Iris pigment epithelial cell (primary cell): Measurements from ENCODE around the gene ALG5.

Source experiments
- DNase-seq: peaks from one replicate; pipeline ENCODE4 v3.0.0-alpha.2; 2011; ENCODE audit warnings: low read depth

ALG5 gene

DNA sequence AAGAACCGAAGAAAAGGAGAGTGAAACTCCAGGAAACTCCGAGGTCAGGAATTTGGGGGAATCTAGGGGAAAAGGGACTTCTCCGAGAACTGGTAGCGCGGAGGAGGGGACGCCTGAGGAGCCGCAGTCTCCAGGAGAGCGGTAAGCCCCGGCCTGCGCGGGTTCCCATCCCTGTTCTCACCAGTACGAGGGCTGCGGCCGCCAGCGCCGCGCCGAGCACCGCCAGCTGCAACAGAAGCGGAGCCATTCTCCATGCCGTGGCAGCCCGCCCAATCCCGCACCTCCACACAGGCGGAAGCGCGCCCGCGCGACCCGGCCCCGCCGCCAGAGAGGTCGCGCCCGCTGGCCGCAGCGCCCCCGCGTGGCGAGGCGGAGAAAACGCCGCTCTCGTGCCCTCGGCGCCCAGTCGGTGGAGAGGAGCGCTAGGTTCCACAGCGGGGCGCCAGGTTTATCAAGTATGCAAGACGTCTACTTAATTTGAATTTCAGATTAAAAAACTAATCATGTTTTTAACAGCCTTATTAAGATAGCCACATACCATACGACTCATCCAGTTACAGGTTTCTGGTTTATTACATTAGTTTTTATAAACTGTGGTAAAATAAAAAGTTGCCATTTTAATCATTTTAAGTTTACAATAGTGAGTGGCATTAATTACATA is at the start of gene ALG5:
TSS of gene ALG5 (minus strand) at position 287 of the 661 bp plus-strand sequence. CDS start at position 247, 40 bp downstream.
- peak; percentile 84 for DNase-seq

DNA sequence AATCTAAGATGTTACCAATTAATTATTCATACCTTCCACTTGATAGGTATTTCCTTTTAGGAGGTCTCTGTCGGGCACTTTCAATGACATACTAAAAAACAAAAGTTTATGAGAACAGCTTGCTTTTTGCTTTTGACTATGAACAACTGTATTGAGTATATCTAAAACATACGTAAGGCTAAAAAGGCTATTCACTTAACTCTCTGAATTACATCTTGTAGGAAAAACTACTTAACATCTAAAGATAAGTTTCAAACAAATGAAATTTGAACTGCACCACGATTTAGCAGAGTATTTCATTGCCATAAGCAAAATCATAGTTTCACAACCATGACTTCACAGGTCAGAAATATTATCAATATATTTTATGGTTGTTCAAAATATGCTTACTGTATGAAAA is 48.7 kb upstream of the ALG5 start:
- DNase-seq = no peak

DNA sequence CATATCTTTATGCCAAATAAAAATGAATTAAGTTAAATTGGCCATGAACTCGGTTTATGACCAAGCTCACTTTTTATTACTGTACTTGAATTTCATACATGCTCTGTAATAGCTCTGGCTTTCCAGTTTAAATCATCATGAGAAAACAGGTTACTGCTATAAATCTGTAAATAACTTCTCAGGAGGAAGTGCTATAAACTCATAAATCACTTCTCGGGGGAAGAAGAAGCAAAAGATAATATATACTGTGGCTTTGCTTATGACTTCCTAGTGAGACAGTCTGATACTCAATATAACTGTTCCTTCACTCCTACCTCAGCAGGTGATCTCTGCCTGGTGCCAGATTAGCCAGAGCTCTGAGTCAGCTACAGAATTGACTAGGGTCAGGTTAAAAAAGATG is 47.9 kb upstream of the ALG5 start:
- DNase-seq = no peak

- no peak for DNase-seq
Measured at GRCh38 chr13:37046062-37046461, 46.9 kb upstream of the ALG5 start.

GRCh38 chr13:37040789-37041188 is 41.6 kb upstream of the ALG5 start:
- no peak for DNase-seq

DNA sequence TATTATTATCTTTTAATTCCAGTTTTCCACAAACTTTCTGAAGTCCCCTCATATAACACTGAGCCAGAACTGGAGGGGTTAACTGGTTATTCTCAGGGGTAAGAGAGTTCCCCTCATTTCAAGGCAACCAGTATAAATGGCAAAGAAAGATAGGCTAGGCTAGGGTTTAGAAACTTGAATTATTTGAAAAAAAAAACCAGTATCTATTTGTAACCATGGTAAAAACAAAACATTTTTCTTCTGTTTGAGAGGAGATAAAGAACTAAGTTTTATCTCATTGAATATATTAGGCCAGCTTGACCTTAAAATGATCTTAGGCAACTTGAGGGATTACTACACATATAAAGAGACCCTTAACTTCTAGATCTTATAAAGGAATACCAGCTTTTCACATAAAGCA is 40.8 kb upstream of the ALG5 start:
- DNase-seq = no peak

DNA sequence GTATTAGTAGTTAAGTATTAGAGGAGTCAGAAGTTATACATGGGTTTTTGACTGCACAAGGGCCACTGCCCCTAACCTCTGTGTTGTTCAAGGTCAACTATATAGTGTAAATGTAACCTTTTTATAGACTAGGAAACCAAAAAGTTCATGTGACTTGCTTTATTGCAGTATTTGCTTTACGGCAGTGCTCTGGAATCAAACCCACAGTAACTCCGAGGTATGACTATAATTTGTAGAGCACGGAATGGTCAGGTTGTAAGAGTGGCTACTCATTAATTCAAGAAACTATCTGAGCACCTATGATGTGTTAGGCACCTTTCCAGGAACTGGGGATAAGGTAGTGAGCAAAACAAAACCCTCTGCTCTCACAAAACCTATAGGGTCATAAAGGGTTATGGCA is 38.1 kb upstream of the ALG5 start:
- DNase-seq = no peak

GRCh38 chr13:37029617-37030016 is 30.5 kb upstream of the ALG5 start:
- DNase-seq = peak; percentile 65

DNA sequence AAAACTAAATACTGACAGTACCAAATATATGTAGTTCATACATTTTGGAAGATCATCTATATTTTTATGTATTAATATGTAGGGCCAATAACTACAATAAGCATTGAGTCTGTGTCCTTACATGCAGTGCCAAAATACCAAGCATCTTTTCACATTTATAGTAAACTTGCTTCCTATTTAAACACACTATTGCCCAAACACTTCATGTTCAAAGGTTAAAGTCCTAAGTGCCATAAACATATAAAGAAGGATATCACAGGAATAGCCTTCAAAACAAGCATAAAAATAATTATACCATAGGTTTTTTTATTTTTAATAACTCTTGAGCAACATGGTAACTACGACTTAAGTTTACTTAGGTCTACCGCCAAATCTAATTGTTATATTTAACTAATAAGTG is 28.5 kb upstream of the ALG5 start:
- DNase-seq = no peak

GRCh38 chr13:37026771-37027170 is 27.6 kb upstream of the ALG5 start:
- peak; percentile 15 for DNase-seq

- peak; percentile 88 for DNase-seq
Measured at GRCh38 chr13:37023871-37024270, 24.7 kb upstream of the ALG5 start.

- peak; percentile 14 for DNase-seq
Measured at GRCh38 chr13:37014609-37015008, 15.5 kb upstream of the ALG5 start.

DNA sequence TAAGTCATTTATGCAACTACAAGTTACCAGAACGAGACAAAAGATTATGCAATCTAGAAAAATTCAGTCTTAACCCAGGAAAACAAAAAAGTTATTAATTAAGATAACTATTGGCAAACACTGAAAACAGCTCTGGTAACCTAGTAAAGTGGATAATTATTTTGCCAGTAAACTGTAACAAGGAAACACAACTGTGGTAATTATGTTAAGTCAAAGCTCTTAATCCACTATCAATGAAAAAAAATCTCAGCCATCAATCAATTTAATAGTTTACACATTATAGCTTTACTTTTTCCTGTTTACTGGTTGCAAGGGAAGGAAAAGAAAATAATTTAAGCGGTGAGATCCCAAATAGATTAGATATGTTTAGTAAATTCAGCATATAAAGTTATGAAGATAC is 12.6 kb upstream of the ALG5 start:
- no peak for DNase-seq

DNA sequence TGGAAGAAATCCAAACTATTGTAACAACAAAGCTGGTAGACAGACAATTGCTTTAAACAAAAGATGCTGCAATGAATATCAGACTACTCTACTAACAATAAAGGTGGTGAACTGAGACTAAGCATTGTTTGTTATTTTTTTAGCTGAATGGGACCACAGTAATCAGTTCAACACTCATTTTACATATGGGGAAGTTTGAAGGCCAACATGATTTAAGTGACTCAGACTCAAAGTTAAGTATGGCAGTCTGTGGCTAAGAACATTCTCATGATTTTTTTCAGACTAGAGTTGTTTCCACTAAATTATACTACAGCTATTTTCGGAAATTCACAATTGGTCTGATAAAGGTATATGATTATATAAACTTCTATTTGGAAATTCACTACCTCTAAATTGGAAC is 11.9 kb upstream of the ALG5 start:
- peak; percentile 44 for DNase-seq

DNA sequence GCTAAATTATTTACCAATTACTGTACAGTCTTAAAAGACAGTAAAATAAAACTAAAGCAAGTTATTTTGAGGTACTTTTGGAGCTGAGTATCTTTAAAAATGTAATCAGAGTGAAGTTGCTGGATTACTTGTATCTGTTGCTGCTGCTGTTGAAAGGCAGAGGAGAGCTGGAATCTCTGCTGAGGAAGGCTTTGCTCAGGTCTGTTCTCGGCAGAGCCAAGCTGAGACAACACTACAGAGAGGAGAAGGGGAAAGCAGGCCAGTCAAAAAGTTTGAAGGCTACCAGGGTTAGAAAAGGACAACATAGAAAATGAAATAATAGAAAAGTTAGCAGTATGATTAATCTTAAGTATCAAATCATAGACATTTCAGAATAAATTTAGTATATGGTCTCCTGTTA is 11.3 kb upstream of the ALG5 start:
- no peak for DNase-seq

GRCh38 chr13:37009692-37010091 is 10.6 kb upstream of the ALG5 start:
- no peak for DNase-seq

DNA sequence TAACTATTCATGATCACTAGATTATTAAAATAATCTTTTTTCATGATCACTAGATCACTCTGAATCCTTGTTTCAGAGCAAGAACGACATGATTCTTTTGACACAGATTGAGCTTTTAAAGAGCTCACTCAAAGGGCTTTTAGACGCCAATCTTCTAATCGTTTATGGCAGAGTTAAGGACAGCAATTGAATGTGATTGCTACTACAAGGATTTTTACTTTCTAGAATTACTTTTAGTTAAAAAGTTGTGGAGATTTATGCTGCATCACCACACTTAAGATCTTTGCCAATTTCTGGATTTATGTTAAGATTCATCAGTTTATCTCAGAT is 2.7 kb upstream of the ALG5 start:
- no peak for DNase-seq

GRCh38 chr13:36998624-36999041 is 507 bp downstream of the ALG5 start:
- no peak for DNase-seq

DNA sequence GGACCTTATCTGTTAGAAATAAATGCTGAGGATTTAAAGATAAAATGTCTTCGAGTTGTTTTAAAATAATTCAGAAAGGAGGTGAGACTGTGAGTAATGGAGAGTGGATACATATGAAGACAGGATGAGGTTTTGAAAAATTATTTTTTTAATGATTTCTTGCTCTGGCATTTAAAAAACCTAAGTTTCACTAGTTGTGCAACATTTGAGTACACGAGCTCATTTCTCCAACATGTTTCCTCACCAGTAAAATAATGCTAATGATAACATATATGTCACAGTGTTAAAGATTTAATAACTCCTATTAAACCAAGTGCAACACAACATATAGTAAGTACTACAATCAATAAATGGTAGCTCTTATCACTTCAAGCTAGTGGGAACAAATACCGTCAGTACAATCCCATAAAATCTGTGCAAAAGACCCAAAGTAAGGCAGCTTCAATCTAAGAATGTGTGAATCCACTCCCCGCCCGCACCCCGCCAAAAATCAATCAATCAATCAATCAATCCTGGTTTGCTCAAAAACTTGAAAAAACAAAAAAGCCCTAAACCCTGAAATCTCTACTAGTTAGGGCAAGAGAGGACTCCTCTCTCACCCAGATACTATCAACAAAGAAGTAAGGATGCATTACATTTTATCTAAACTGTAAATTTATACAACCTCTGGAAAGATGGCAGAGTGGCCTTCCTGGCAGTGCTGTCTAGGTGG is 1.3 kb downstream of the ALG5 start:
- peak; percentile 50 for DNase-seq

- DNase-seq = no peak
Measured at GRCh38 chr13:36992362-36992761, 6.8 kb downstream of the ALG5 start.

- DNase-seq = peak; percentile 64
Measured at GRCh38 chr13:36986462-36987240, 12.5 kb downstream of the ALG5 start.

- peak; percentile 73 for DNase-seq
Measured at GRCh38 chr13:36981156-36981743, 17.9 kb downstream of the ALG5 start.
